Activated CD8-positive, alpha-beta memory T cell treated with anti-CD3 and anti-CD28 coated beads for 1 hour (primary cell): ENCODE data around the gene GPR173.

Source experiments
- DNase-seq, 2 donors: peaks; one replicate each; pipeline ENCODE4 v3.0.0-alpha.2; 2020; ENCODE audit warnings: low read depth in 1 of 2; ENCODE audit errors: extremely low read depth in 1 of 2

GPR173 gene

DNA sequence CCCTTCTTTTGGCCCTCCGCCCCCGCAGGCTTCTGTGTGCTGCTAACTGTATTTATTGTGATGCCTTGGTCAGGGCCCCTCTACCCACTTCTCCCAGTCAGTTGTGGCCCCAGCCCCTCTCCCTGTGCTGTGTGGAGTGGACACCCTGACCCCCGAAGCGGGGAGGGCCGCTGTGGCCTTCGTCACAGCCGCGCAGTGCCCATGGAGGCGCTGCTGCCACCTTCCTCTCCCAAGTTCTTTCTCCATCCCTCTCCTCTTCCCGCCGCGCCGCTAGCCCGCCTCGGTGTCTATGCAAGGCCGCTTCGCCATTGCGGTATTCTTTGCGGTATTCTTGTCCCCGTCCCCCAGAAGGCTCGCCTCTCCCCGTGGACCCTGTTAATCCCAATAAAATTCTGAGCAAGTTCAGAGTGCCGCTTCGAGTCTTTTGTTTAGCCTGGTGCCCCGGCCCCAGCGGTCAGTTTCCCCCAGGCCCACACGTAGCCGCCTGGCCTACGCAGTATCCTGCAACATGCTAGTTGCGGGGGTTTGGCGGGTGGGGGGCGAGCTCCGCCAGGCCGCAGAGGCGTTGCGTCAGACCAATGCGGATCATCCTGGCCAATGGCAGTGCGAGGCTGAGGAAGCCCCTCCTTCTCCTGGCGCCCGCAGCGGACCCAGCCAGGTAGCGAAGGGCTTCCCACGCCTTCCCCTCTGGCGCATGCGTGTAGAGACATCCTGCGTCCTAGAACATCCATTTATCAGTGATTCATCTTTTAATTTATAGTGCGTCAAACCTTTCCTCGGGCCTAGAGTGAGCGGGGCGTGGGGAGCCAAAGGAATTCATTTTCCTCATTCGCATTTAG lies 39.8 kb downstream of the GPR173 start:
- DNase-seq: peak; percentile 61 to 76

DNA sequence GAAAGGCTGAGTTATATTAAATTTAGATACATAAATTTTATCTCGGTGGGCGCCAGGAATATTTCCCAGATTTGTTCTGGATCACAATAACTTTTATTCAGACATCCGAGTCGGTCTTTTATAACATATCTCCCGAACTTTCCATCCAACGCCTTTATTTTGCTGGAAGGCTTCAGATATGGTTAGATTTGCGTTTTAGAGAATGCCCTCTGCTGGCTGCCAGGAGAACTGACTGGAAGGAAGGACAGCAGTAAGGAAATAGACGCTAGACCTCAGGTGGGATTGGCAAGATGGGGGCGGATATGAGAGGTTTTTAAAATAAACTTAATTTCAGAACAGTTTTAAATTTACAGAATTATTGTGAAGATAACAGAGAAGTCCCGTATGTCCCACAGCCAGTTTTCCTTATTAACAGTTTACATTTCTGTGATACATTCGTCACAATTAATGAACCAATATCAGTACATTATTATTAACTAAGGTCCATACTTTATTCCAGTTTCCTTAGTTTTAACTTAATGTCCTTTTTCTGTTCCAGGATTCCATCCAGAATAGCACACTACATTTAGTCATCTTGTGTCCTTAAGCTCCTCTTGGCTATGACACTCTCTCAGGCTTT lies 40.7 kb downstream of the GPR173 start:
- no peak for DNase-seq

DNA sequence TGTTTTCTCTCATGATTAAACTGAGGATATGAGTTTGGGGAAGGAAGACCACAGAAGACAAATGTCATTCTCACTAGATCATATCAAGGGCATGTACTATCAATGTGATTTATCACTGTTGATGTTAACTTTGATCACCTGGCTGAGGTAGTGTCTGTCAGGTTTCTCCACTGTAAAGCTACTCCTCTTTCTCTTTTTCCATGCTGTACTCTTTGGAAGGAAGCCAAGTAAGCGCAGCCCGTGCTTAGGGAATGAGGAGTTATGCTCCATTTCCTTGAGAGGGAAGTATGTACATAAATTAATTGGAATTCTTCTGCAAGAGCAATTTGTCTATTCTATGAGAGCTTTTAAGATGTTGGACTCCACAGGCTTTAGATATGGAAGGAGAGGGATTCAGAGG lies 41.3 kb downstream of the GPR173 start:
- DNase-seq: no peak

DNA sequence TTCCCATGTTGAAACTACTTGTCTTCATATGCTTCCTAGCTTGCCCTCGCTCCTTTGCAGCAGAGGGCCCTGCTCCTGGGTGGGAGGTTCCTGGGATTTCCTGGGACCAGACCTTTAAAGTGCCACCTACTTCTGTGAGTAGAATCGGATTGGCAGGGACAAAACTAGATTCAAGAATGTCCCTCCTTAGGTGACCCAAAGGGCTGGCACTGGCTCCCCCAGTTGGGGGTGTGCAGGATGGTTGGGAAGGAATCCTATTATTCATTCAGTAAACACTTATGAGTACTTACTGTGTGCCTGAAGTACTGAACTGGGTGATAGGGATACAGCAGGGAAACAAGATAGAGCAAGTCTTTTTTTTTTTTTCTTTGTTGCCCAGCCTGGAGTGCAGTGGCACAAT lies 42.8 kb downstream of the GPR173 start:
- DNase-seq: no peak

DNA sequence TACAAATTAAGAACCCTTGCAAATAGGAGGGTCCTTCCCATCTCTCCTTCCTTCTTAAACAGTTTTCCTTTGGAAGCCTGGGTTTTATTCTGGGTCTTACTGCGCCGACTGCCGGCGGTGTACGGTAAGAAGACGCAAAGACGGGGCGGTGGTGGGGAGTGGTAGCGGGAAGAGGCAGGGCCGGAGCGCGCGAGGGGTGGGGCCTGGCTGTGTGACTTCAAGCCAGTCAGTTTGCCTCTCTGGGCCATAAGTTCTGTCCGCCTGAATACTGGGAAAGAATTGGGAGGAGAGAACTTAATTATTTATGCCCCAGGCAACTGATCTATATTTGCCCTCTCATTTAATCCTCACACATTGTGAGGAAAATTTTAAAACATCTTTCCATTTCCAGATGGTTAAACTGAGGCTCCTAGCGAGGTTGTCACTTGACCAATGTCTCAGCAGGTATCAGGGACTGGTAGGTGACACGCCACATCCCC lies 44.6 kb downstream of the GPR173 start:
- peak in 1 of 2 donors; percentile 60 for DNase-seq

DNA sequence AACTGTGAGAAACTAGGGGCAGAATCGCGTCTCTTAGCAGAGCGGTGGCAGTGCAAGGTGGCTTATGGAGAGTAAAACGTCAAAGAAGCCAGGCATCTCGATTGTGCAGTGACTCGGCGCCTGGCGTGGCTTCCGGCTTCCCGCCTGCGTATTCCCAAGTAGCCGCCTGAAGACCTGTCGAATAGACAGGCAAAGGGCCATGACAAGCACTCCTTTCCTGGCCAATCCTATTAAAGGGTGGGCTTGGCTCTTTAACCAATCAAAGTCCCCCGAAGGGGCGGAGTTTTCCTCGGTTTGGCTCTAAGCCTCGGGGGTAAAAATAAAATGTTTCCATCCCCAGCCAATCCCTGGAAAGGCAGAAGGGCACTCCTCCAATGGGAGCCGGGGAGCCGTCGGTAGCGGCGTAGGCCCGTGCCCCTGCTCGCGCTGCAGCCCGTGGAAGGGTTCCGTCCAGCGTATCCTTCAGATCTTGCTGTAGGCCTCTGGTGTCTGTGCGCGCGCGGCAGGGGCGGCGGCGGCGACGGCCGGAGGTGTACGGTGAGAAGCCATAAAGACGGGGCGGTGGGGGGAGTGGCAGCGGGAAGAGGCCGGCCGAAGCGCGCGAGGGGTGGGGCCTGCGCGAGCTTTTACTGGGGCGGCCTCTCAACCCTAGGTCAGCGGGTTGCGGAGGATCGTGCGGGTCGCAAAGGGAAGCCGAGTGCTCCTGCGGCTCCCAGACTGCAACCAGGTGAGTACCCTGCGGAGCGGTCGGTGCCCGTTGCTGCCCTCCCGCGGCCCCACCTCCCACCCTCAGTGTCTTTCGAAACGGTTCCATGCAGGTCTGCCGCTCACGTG lies 45.4 kb downstream of the GPR173 start, which contains the start of gene KANTR:
Gene KANTR (plus strand): TSS at position 395 of the 834 bp plus-strand sequence. CDS start 30,131 bp downstream, outside the sequence.
- peak; percentile 48 to 51 for DNase-seq

DNA sequence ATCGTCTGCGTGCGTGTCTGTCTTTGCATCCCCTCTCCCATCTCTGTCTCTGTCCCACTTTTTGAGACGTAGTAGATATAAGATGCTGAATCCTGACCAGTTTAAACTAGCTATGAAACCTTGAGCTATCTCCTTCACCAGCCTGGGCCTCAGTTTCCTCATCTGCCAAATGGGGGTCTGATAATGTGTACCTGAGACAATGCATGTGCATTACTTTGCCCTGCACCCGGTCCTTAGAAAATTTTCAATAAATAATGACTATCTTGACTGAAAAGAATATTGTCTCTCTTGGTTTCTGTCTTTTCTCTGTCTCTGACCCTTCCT lies 46.0 kb downstream of the GPR173 start:
- no peak for DNase-seq

DNA sequence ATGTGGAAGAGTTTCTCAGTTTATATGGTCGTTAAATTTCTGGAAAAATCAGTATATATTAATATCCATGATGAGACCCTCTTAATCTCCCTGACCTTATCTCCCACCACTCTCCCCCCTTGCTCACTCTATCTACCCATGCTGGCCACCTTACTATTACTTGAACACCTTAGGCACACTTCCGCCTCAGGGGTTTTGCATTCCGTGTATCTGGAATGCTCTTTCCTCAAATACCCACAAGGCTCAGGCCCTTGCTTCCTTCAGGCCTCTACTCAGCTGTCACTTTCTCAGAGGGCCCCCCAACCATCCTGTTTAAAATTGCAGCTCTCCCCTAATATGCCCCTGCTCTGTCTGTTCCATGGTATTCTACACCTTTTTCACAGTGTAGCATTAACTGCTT lies 47.2 kb downstream of the GPR173 start:
- DNase-seq: no peak

DNA sequence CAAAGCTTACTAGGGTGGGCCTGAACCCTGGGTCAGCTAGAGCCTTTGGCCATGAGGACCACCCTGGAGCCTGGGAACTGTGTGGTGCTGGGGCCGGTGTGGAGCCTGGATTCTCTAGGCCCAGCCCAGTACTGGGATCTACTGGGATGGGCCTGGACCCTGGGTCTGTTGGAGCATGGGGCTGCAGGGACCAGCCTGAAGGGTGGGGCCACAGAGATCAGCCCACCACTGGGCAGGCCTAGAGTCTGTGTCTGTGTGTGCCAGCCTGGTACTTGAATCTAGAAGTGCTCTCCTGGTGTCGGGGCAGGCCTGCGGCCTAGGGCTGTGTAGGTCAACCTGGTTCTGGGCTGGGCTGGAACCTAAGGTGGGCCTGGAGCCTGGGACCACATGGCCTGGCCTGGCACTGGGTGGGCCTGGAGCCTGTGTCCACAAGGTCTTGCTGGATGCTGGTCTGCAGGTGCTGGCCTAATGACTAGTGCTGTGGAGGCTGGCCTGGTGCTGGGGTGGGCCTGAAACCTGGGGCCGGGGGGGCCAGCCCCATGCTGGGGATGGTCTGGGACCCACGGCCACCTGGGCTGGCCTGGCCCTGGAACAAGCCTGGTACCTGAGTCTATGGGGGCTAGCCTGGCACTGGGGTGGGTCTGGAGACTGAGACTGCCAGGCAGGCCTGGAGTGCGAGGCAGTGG lies 66.4 kb downstream of the GPR173 start:
- no peak for DNase-seq

DNA sequence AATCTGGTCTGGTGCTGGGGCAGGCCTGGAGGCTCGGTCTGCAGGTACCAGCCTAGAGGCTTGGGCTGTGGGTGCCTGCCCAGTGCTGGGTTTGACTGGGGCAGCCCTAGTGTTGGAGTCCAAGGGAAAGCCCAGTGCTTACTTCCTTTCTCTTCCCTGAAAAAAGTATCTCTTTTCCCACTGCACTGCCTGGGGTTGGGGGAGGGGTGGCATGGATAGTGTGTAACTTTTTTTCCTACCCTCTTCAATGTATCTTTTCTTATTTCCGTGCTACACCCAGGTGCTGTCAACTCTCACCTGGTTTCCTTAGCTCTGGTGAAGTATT lies 66.9 kb downstream of the GPR173 start:
- no peak for DNase-seq

DNA sequence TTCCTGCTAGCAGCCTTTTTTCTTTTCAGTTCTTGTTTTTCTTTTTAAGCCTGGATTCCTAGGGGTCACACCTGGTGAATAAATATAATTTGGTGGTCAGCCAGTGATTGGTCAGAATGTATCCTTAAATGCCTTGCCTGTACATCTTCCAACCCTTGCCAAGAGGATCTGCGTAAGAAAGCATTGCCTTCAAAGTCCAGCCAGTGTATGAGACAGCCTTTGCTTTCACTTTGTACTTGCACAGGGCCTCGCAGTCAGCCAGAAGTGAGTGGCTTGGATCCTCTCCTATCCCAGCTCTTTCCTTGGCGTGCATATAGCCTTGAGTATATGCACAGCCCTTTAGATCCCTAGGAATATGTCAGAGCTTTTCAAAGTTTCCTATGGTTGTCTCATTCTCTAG lies 67.5 kb downstream of the GPR173 start:
- DNase-seq: no peak

DNA sequence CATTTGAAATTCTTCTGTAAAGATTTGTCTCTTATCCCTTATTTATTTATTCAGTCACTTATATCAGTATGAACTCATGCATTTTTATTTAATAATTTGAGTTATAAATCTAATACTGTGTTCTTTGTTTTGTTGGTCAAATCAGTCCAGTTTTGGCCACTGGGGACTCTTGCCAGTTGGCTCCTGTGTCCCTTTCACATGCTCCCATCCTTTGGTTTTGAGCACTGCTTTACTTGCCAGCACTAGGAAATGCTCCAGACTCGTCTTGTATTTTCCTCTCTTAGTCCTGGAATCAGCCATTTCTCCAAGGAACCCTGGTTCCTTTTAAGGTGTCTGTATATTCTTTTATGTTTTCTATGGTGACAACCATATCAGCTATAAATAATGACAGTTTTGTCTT lies 73.4 kb downstream of the GPR173 start:
- DNase-seq: no peak

DNA sequence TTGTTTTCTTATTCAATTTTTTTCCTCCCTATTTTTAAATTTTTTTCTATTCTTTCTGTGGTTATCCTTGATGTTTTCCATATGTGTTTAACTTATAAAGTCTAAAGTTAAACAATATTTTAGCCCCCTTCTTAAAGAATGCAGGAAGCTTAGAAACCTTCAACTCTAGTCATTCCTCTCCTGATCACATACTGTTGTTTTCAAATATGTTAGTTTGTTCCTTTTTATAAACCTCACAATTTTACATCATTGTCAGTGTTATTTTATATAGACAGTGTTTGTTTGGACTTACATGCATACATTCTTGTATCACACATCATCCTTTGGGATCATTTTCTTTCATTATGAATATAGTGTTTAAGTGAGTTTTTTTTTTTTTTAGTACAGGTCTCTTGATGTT lies 76.9 kb downstream of the GPR173 start:
- DNase-seq: no peak

DNA sequence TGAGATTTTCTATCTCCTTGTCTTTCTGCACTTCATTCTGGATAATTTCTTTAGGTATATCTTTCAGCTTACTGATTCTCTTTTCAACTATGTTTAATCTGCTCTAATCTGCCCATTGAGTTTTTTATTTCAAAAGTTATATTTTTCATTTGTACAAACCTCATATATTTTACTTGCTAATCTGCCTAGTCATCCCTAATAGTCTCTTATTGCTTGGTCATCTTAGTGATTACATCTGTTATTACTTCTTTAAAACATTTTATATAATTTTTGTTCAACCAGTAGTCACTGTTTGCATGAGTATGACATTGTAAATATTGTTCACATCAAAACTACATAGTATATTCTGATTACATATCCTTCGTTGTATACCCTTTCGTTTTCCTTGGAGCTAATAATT lies 77.8 kb downstream of the GPR173 start:
- DNase-seq: no peak

DNA sequence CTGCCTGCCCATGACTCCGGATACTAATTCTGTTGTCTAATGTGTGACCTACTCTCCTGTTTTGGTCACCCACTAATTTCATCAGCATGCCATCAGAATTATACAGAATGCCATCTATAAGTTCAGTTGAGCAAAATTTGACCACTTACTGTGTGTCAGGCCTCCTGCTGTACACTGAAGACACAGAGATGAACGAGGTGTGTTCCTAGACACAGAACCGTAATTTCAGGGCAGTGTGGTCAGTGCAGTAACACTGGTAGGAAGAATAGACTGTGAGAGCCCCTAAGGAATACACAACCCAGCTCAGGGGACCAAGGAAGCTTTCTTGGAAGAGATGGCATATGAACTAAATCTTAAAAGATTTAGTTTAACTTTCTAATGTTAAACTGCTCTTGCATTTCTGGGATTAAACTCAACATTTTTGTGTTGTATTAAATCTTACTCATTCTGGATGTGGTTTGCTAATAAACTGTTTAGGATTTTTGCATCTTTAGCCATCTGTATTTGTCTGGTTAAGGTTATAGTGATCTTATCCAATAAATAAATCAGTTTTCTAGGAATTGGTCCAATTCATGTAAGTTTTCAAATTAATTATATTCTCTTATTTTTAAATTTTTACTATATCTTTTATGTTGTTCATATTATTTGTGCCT lies 79.6 kb downstream of the GPR173 start:
- DNase-seq: no peak
